Neutrophil (primary cell): ENCODE results near the gene HTRA1.

ENCODE experiments used
- H3K27ac ChIP-seq: fragments of 200-600 bp; sonication (generic); 2 replicates; pipeline ENCODE4 v1.5.1; 2016; ENCODE audit warnings: mild to moderate bottlenecking, moderate library complexity
- H3K27me3 ChIP-seq: fragments of 200-600 bp; sonication (generic); 2 replicates; pipeline ENCODE4 v1.6.0; 2016; ENCODE audit warnings: mild to moderate bottlenecking
- H3K36me3 ChIP-seq: fragments of 200-600 bp; sonication (generic); 2 replicates; pipeline ENCODE4 v1.5.1; 2017
- H3K4me1 ChIP-seq, 2 experiments: fragments of 200-600 bp in 1 of 2; sonication (generic) in 1 of 2; 1 replicate in 1 of 2; 2 replicates in 1 of 2; pipeline versions ENCODE4 v1.5.1 to v1.6.1; 2013 to 2016; ENCODE audit warnings: low read depth in 1 of 2, low read length in 1 of 2, mild to moderate bottlenecking in 1 of 2, moderate library complexity in 1 of 2; ENCODE audit not compliant: control insufficient read depth in 1 of 2, insufficient read depth in 1 of 2
- H3K4me3 ChIP-seq, 2 experiments: fragments of 200-600 bp in 1 of 2; sonication (generic) in 1 of 2; 1 replicate in 1 of 2; 2 replicates in 1 of 2; pipeline ENCODE4 v1.5.1; 2013 to 2016; ENCODE audit warnings: low read depth in 1 of 2, low read length in 1 of 2, mild to moderate bottlenecking in 1 of 2, moderate library complexity in 1 of 2
- H3K9me3 ChIP-seq: fragments of 200-600 bp; sonication (generic); 2 replicates; pipeline ENCODE4 v1.5.1; 2016
- TF ChIP-seq, protein P1 (sequence below): fragments of 200-600 bp; sonication (generic); IDR thresholded peaks from 2 replicates; pipeline ENCODE4 v1.5.1; 2016; ENCODE audit warnings: antibody characterized with exemption

The HTRA1 gene

GRCh38 chr10:122550427-122550826 lies 89.1 kb downstream of the HTRA1 start:
- TF ChIP-seq, protein P1, sequence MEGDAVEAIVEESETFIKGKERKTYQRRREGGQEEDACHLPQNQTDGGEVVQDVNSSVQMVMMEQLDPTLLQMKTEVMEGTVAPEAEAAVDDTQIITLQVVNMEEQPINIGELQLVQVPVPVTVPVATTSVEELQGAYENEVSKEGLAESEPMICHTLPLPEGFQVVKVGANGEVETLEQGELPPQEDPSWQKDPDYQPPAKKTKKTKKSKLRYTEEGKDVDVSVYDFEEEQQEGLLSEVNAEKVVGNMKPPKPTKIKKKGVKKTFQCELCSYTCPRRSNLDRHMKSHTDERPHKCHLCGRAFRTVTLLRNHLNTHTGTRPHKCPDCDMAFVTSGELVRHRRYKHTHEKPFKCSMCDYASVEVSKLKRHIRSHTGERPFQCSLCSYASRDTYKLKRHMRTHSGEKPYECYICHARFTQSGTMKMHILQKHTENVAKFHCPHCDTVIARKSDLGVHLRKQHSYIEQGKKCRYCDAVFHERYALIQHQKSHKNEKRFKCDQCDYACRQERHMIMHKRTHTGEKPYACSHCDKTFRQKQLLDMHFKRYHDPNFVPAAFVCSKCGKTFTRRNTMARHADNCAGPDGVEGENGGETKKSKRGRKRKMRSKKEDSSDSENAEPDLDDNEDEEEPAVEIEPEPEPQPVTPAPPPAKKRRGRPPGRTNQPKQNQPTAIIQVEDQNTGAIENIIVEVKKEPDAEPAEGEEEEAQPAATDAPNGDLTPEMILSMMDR = no peak
- no peaks in the 10 kb centered on the region for H3K9me3 ChIP-seq
- no peaks in the 10 kb centered on the region for H3K4me1 ChIP-seq
- H3K27me3 ChIP-seq = peaks cover 2% of the 10 kb centered on the region
- H3K4me3 ChIP-seq = no peak overlapping the region
- no peaks in the 10 kb centered on the region for H3K36me3 ChIP-seq
- H3K27ac ChIP-seq = no peak overlapping the region

DNA sequence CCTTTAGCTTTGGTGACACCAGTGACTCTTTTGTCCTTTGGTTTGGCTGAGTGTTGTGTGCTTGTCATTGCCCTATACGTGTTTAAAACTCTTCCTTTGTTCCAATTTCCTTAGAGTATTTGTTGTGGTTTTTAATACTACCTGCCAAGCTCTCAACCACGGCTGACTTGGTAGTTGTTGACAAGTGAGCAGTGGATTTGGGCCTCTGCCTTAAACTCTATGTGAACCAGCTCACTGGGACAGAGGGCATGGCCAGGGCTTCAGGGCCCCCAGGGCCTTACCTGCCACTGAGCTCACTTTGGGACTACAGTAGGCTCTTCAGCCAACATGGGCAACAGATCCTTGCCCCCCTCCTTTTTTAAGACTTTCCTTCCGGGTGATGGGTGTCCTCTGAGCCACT lies 89.6 kb downstream of the HTRA1 start:
- no peak overlapping the region for H3K27ac ChIP-seq

DNA sequence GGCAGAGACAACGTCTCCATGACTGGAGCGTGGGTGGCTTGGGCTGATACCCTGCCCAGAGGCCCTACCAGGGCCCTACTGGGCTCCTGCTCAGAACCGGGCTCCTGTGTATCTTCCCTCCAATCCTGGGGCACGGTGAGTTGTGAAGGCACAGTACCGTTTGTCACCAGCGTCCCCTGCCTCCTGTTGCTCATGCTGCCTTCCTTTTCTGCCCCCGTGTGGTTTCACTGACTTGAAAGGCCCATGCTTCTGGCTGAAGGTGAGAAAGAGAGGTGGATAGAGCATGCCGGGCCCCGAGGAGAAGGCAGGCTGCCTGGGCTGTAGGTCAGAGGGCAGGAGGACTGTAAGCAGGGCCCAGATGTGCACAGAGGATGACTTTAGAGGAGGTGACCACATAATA lies 90.1 kb downstream of the HTRA1 start:
- no peaks in the 10 kb centered on the region for H3K4me1 ChIP-seq
- no peak overlapping the region for H3K4me3 ChIP-seq
- H3K9me3 ChIP-seq = no peaks in the 10 kb centered on the region
- peaks cover 5% of the 10 kb centered on the region for H3K27me3 ChIP-seq
- no peaks in the 10 kb centered on the region for H3K36me3 ChIP-seq
- H3K27ac ChIP-seq = no peak overlapping the region
- TF ChIP-seq, protein P1 = no peak

More for the DNA sequence above, 89.6 kb downstream of the HTRA1 start:
- TF ChIP-seq, protein P1 = no peak
- Histone ChIP-seq H3K4me3 (no peak overlapping the region), H3K4me1 (no peaks in the 10 kb centered on the region), H3K9me3 (no peaks in the 10 kb centered on the region), H3K36me3 (no peaks in the 10 kb centered on the region), H3K27me3 (peaks cover 3% of the 10 kb centered on the region)

GRCh38 chr10:122553341-122553740 lies 92.0 kb downstream of the HTRA1 start:
- TF ChIP-seq, protein P1 = no peak
- Histone ChIP-seq H3K27ac (no peak overlapping the region), H3K9me3 (no peaks in the 10 kb centered on the region), H3K27me3 (peaks cover 22% of the 10 kb centered on the region), H3K36me3 (no peaks in the 10 kb centered on the region), H3K4me3 (no peak overlapping the region), H3K4me1 (no peaks in the 10 kb centered on the region)

GRCh38 chr10:122554131-122555036 lies 93.0 kb downstream of the HTRA1 start:
- no peaks in the 10 kb centered on the region for H3K9me3 ChIP-seq
- H3K4me3 ChIP-seq = no peak overlapping the region
- H3K27ac ChIP-seq = no peak overlapping the region
- peaks cover 33% of the 10 kb centered on the region for H3K27me3 ChIP-seq
- H3K4me1 ChIP-seq = no peaks in the 10 kb centered on the region
- H3K36me3 ChIP-seq = no peaks in the 10 kb centered on the region
- TF ChIP-seq, protein P1 = no peak
